ENCODE measurements around the gene SLC12A2.

DNA sequence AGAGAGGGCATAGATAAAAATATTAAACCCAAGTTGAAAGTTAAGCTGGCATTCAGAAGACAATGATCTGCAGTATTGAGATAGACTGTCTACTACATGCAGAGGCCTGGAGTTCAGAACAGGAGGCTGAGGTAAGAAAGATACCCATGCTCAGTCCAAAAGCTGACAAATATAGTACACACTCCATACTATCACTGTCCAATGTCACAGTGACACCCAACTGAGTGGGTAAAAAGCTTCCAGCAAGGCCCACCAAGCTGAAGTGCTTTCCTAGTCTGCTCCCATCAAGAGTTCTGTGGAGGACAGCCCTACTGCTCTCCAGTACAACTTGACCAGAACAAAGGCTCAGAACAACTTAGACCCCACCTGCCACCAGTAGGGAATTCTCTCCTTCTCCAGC lies 124.9 kb downstream of the SLC12A2 start:
- no peak for TF ChIP-seq CTCF (optimal IDR thresholded peaks at IDR 0.05 in 1 of 3, IDR thresholded peaks at IDR 0.05 in 1 of 3, conservative IDR thresholded peaks at IDR 0.05 in 1 of 3; ENCODE audit: extremely low read depth in 1 of 3, insufficient read depth in 2 of 3, low read length in 3 of 3)
- no peak for TF ChIP-seq EZH2 (IDR thresholded peaks at IDR 0.05; ENCODE audit: low read length)

Data from keratinocyte (primary cell).